A673 (cell line): Measurements from ENCODE around the gene L3HYPDH. TPM values are rescaled to one million over a fixed set of nuclear protein-coding genes. Genes with fewer than 3 reads are reported as not detected.

Experiments used
- BruUV-seq: library from RNA; stranded (reverse); fragments of 400-500 nt; replicated peaks from 2 replicates; lab custom pipeline; 2021; lab: Mats Ljungman, UMichigan
- CTCF ChIA-PET: fragments of 300-600 bp; sonication (Branson Sonifier 250); formaldehyde crosslinking; loops from one replicate; lab custom pipeline; 2022; ENCODE audit warnings: antibody characterized with exemption; lab: Charles Lee
- POLR2A ChIA-PET: fragments of 300-600 bp; sonication (Branson Sonifier 250); formaldehyde crosslinking; loops from one replicate; lab custom pipeline; 2022; ENCODE audit warnings: antibody characterized with exemption; ENCODE audit not compliant: low non-redundant PET; lab: Charles Lee
- DNase-seq: peaks from one replicate; pipeline ENCODE4 v3.0.0-alpha.2; 2015; ENCODE audit warnings: low spot score
- H3K27ac ChIP-seq: fragments of 200-600 bp; sonication (generic); 2 replicates; pipeline ENCODE4 v1.5.1; 2016; ENCODE audit warnings: mixed run types, low read depth, mild to moderate bottlenecking, mixed read lengths, antibody characterized with exemption, low read length; ENCODE audit not compliant: poor library complexity, severe bottlenecking
- H3K27me3 ChIP-seq: fragments of 200-600 bp; sonication (generic); replicated peaks from 2 replicates; pipeline ENCODE4 v1.6.1; 2017; ENCODE audit warnings: mixed run types, low read depth, mild to moderate bottlenecking, mixed read lengths, antibody characterized with exemption, low read length; ENCODE audit not compliant: insufficient read depth, poor library complexity
- H3K36me3 ChIP-seq: fragments of 200-600 bp; sonication (generic); 2 replicates; pipeline ENCODE4 v1.6.1; 2016; ENCODE audit warnings: mixed run types, mild to moderate bottlenecking, mixed read lengths, antibody characterized with exemption, low read length; ENCODE audit not compliant: insufficient read depth, poor library complexity, severe bottlenecking
- H3K4me1 ChIP-seq: fragments of 200-600 bp; sonication (generic); 2 replicates; pipeline ENCODE4 v1.6.1; 2017; ENCODE audit warnings: mixed run types, mild to moderate bottlenecking, mixed read lengths, antibody characterized with exemption, low read length; ENCODE audit not compliant: insufficient read depth, poor library complexity, severe bottlenecking
- H3K4me3 ChIP-seq: fragments of 200-600 bp; sonication (generic); 2 replicates; pipeline ENCODE4 v1.5.1; 2016; ENCODE audit warnings: low read depth, mixed run types, mild to moderate bottlenecking, mixed read lengths, low read length; ENCODE audit not compliant: poor library complexity, severe bottlenecking
- H3K9me3 ChIP-seq: fragments of 200-600 bp; sonication (generic); 2 replicates; pipeline ENCODE4 v1.6.1; 2016; ENCODE audit warnings: mixed run types, low read depth, mild to moderate bottlenecking, mixed read lengths, antibody characterized with exemption, low read length; ENCODE audit not compliant: poor library complexity, severe bottlenecking
- CTCF ChIP-seq: fragments of 300-800, 200-600 bp; sonication (generic); conservative IDR thresholded peaks from 2 replicates; pipeline ENCODE4 v1.5.1; 2017; ENCODE audit warnings: low read depth, mild to moderate bottlenecking, antibody characterized with exemption, low read length, moderate library complexity, mixed read lengths
- EZH2 ChIP-seq: fragments of 200-600 bp; sonication (generic); IDR thresholded peaks from 2 replicates; pipeline ENCODE4 v1.6.1; 2017; ENCODE audit warnings: borderline replicate concordance, low read depth, mild to moderate bottlenecking, mixed read lengths, antibody characterized with exemption, low read length; ENCODE audit not compliant: poor library complexity, severe bottlenecking
- intact Hi-C: fragments of 100-400 bp; cut with micrococcal nuclease; formaldehyde crosslinking; loops from one replicate; pipeline ENCODE4 v1.10.0; 2022; ENCODE audit not compliant: unreplicated experiment
- total RNA-seq: library from RNA; stranded (reverse); gene quantifications from 2 replicates; pipeline ENCODE4 v1.2.3, GENCODE V29; 2021

L3HYPDH gene
- total RNA-seq, 1 experiment from 2014 or later = 31.9 TPM

- H3K27ac ChIP-seq = peak overlapping the region; percentile 92
- BruUV-seq = no TSS peak
- peak overlapping the region; percentile 84 for H3K4me3 ChIP-seq
- peaks cover 19% of the 10 kb centered on the region for H3K36me3 ChIP-seq
- no peaks in the 10 kb centered on the region for H3K9me3 ChIP-seq
- ChIA-PET CTCF (no interaction called here), POLR2A (no interaction called here)
- intact Hi-C loops = no loop called here
- no peaks in the 10 kb centered on the region for H3K27me3 ChIP-seq
- DNase-seq = no peak
- H3K4me1 ChIP-seq = peaks cover 20% of the 10 kb centered on the region
- no peak for TF ChIP-seq CTCF
- TF ChIP-seq EZH2 = no peak
These were observed 2.2 kb downstream of the L3HYPDH start for GRCh38 chr14:59481871-59482540.

GRCh38 chr14:59481407-59481806, 2.8 kb downstream of the L3HYPDH start:
- BruUV-seq = no TSS peak
- H3K27me3 ChIP-seq = no peaks in the 10 kb centered on the region
- POLR2A ChIA-PET = no interaction called here
- TF ChIP-seq CTCF (no peak), EZH2 (no peak)
- no peaks in the 10 kb centered on the region for H3K9me3 ChIP-seq
- intact Hi-C loops = no loop called here
- CTCF ChIA-PET = no interaction called here
- no peak overlapping the region for H3K27ac ChIP-seq
- peak overlapping the region; percentile 84 for H3K4me3 ChIP-seq
- peaks cover 24% of the 10 kb centered on the region for H3K36me3 ChIP-seq
- DNase-seq = no peak
- H3K4me1 ChIP-seq = peaks cover 20% of the 10 kb centered on the region

DNA sequence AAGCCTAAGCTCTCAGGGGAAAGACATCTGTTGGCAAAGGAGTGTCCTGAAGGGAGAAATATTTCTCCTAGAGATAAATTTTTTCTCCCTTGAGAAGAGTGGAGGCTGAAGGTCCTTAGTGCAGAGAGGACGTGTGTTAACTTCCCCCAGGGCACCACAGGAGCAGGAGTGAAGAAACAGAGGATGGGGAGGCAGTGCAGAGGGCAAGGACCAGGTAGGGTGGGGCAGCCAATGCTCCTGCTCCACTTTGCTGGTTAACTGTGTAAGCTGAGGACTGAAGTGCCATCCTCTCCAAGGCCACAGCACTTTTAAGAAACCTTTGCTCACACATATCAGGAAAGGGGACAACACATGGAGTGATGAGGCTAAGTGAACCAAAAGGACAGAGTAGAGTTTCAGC, 4.0 kb downstream of the L3HYPDH start:
- ChIA-PET CTCF (no interaction called here), POLR2A (no interaction called here)
- H3K36me3 ChIP-seq = peaks cover 37% of the 10 kb centered on the region
- peaks cover 20% of the 10 kb centered on the region for H3K4me1 ChIP-seq
- intact Hi-C loops = no loop called here
- H3K27ac ChIP-seq = no peak overlapping the region
- DNase-seq = no peak
- H3K4me3 ChIP-seq = no peak overlapping the region
- H3K9me3 ChIP-seq = no peaks in the 10 kb centered on the region
- no peaks in the 10 kb centered on the region for H3K27me3 ChIP-seq
- TF ChIP-seq CTCF = no peak
- no peak for TF ChIP-seq EZH2
- BruUV-seq = no TSS peak
